Heart left ventricle (tissue), 16 donors: Measurements from ENCODE around the gene STRAP. TPM values are rescaled to one million over a fixed set of nuclear protein-coding genes. Genes with fewer than 3 reads are reported as not detected.
"Not testable (repeated sequence)": the region's sequence is repeated elsewhere in the genome, so short reads cannot be mapped to it uniquely, and the experiment has no call there.

Source experiments
- ATAC-seq, 4 donors: fragments of 200-7000 bp; cut with Tn5 transposase; one replicate each; pipeline ENCODE4 v1.9.1; 2020 to 2022; ENCODE audit warnings: moderate library complexity in 4 of 4, mild to moderate bottlenecking in 3 of 4, moderate number of reproducible peaks in 1 of 4
- DNase-seq, 5 donors: peaks; one replicate each; pipeline ENCODE4 v3.0.0-alpha.2; 2020
- H3K27ac ChIP-seq, 12 donors: fragments of 200-600 bp; sonication (generic) in 4 of 12; one replicate each; pipeline versions ENCODE4 v1.5.0 to v1.8.0; 2016 to 2022; ENCODE audit warnings: mild to moderate bottlenecking in 2 of 12
- H3K27me3 ChIP-seq, 9 donors: fragments of 200-600 bp; sonication (generic) in 2 of 9; one replicate each; pipeline versions ENCODE4 v1.5.1 to v1.8.0; 2016 to 2022; ENCODE audit warnings: mild to moderate bottlenecking in 3 of 9
- H3K36me3 ChIP-seq, 9 donors: fragments of 200-600 bp; sonication (generic) in 2 of 9; one replicate each; pipeline versions ENCODE4 v1.5.0 to v1.8.0; 2018 to 2022; ENCODE audit warnings: mild to moderate bottlenecking in 2 of 9
- H3K4me1 ChIP-seq, 12 donors: fragments of 200-600 bp; sonication (generic) in 4 of 12; one replicate each; pipeline versions ENCODE4 v1.5.0 to v1.8.0; 2016 to 2022; ENCODE audit warnings: mild to moderate bottlenecking in 3 of 12
- H3K4me3 ChIP-seq, 12 donors: fragments of 200-600 bp; sonication (generic) in 4 of 12; one replicate each; pipeline versions ENCODE4 v1.5.0 to v1.8.0; 2017 to 2022; ENCODE audit warnings: mild to moderate bottlenecking in 9 of 12, moderate library complexity in 4 of 12
- H3K9me3 ChIP-seq, 12 donors: fragments of 200-600 bp; sonication (generic) in 4 of 12; one replicate each; pipeline versions ENCODE4 v1.5.0 to v1.8.0; 2016 to 2022; ENCODE audit warnings: mild to moderate bottlenecking in 1 of 12
- POLR2A ChIP-seq, 2 donors: fragments of 450-650 bp; IDR thresholded peaks; one replicate each; pipeline ENCODE4 v1.6.1; 2017; ENCODE audit warnings: antibody characterized with exemption in 2 of 2, mild to moderate bottlenecking in 2 of 2, moderate library complexity in 2 of 2
- WGBS, 4 donors: extraction: QIAGEN DNeasy Blood & Tissue Kit in 2 of 4; methylation state at CpG; one replicate each; pipeline versions ENCODE4 v1.1.5 to v1.1.7; 2013 to 2018; 5-methylcytosine and 5-hydroxymethylcytosine counted together
- intact Hi-C, 10 donors: fragments of 100-400 bp; cut with DNase I; formaldehyde crosslinking; loops; one replicate each; pipeline versions ENCODE4 v1.11.1 to v1.14.2; 2022
- polyA plus RNA-seq, 2 donors: library from polyadenylated mRNA; stranded (reverse); fragments of 200-250 nt; gene quantifications; one replicate each; pipeline ENCODE4 v1.2.3, GENCODE V29; 2013
- total RNA-seq, 9 donors: library from RNA; depleted of rRNA in 2 of 9; stranded (reverse); fragments of >200 nt in 2 of 9; fragmentation: NEBNext Ultra II Directional in 3 of 9; extraction: Animal tissue kit (Norgen Biotek cat#: 25700) in 3 of 9; gene quantifications; one replicate each; pipeline versions ENCODE4 v1.1.0 to v1.2.4, GENCODE V29; 2016 to 2023
- TF ChIP-seq, protein P1 (sequence below), 12 donors: fragments of 200-600 bp; sonication (generic) in 4 of 12; IDR thresholded peaks; one replicate each; pipeline versions ENCODE4 v1.5.0 to v1.8.0; 2018 to 2022; ENCODE audit warnings: antibody characterized with exemption in 12 of 12, mild to moderate bottlenecking in 5 of 12
- donor health status: ischemic (EF 13 %, LVEDD 7.1; RV severe dilation, severe dysfunction).
- donor health status: healthy with polysubstance abuse.
- donor health status: DM: no; HTN: yes; CAD: no.
- donor health status: DM: no; HTN: no; CAD: no.
- donor health status: ischemic (EF 25% LVEDD 6.9; RV normal size, moderate dysfunction).
- donor health status: ischemic (EF 25% LVEDD 5.7; RV mildly dilated, moderate dysfunction).
- donor health status: healthy.
- donor health status: DM: yes; HTN: yes; CAD: no.
- donor health status: ischemic (EF 35%, LVEDD 5.7; RV mildly dilated, moderate dysfunction).
- donor health status: nonischemic (EF 11% LVEDD 7.7; RV severe dilation, severe dysfunction).
- donor health status: DM: yes; HTN: yes; CAD: no.
- donor health status: PGD.
- donor health status: ischemic (EF 29% LVEDD 5.4; RV normal size, mild dysfunction).
- donor health status: nonischemic (EF 23%, LVEDD 6.1; RV moderate dilation, normal function).

The STRAP gene
- total and polyA plus RNA-seq, 11 donors, result 61.6 to 237 (median 118) TPM

DNA sequence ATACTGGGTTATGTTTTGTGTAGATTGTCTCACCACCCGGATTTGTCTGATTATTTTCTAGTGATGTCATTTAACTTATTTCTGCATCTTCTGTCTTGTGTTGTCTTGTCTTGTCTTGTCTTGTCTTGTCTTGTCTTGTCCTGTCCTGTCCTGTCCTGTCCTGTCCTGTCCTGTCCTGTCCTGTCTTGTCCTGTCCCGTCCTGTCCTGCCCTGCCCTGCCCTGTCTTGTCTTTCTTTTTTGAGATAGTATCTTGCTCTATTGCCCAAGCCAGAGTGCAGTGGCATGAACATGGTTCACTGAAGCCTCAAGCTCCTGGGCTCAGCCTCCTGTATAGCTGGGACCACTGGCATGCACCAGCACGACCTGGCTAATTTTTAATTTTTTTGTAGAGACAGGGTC is 54.6 kb downstream of the STRAP start:
- ATAC-seq, result no peak
- H3K27ac ChIP-seq, result no peak overlapping the region
- no peaks in the 10 kb centered on the region for H3K4me1 ChIP-seq
- H3K9me3 ChIP-seq, result peaks cover 0 to 42% (median 8%) of the 10 kb centered on the region in 12 donors
- DNase-seq, result no peak
- TF ChIP-seq POLR2A (IDR thresholded peaks at IDR 0.05), result no peak
- TF ChIP-seq, protein P1, sequence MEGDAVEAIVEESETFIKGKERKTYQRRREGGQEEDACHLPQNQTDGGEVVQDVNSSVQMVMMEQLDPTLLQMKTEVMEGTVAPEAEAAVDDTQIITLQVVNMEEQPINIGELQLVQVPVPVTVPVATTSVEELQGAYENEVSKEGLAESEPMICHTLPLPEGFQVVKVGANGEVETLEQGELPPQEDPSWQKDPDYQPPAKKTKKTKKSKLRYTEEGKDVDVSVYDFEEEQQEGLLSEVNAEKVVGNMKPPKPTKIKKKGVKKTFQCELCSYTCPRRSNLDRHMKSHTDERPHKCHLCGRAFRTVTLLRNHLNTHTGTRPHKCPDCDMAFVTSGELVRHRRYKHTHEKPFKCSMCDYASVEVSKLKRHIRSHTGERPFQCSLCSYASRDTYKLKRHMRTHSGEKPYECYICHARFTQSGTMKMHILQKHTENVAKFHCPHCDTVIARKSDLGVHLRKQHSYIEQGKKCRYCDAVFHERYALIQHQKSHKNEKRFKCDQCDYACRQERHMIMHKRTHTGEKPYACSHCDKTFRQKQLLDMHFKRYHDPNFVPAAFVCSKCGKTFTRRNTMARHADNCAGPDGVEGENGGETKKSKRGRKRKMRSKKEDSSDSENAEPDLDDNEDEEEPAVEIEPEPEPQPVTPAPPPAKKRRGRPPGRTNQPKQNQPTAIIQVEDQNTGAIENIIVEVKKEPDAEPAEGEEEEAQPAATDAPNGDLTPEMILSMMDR (IDR thresholded peaks at IDR 0.05), result no peak
- no peaks in the 10 kb centered on the region for H3K36me3 ChIP-seq
- no peak overlapping the region for H3K4me3 ChIP-seq
- 88 to 91% (median 89%) methylated on average over 3 of the region's 3 CpGs for WGBS, 4 donors
- no peaks in the 10 kb centered on the region for H3K27me3 ChIP-seq
- intact Hi-C loops, result no loop called here

DNA sequence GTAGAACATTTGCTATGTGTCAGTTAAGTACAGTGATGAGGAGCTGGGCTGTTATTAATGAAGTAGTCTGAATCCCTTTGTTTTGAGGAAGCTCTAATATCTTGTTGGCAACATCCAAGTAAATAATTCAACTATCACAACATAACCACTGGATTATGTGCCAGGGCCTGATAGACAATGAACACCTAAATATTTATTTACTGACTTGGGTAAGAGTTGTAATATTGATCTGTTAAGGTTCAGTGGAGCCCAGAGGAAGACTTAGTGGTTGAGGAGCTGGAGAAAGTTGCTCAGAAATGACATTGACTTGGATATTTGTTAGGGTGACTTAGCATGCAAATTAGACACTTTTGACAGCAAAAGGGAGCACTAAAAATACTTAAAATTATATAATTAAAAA is 55.7 kb downstream of the STRAP start:
- ATAC-seq (no peak), DNase-seq (no peak)
- Histone ChIP-seq H3K36me3 (no peaks in the 10 kb centered on the region), H3K9me3 (peaks cover 0 to 50% (median 8%) of the 10 kb centered on the region in 12 donors), H3K4me3 (no peak overlapping the region), H3K4me1 (no peaks in the 10 kb centered on the region), H3K27ac (no peak overlapping the region), H3K27me3 (no peaks in the 10 kb centered on the region)
- intact Hi-C loops, result no loop called here
- no peak for TF ChIP-seq POLR2A (IDR thresholded peaks at IDR 0.05)
- TF ChIP-seq, protein P1 (IDR thresholded peaks at IDR 0.05), result no peak

DNA sequence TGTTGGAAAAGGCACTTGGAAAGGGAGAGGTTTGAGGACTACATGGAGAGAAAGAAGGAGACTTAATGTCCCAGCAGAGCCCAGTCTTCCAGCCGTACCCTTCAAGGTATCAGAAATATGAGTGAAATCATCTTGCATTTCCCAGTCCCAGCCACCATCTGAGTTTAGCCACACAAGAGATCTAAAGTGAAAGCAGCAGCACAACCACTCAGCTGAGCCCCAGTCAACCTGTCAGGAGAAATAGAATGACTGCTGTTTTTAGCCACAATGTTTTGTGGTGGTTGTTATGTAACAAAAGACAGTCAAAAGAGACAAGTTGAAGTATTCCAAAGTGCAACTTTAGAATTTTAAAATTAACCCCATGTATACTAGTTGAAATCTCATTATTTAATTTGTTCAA is 56.9 kb downstream of the STRAP start:
- intact Hi-C loops, result no loop called here
- H3K36me3 ChIP-seq, result no peaks in the 10 kb centered on the region
- H3K4me3 ChIP-seq, result no peak overlapping the region
- H3K27ac ChIP-seq, result no peak overlapping the region
- H3K9me3 ChIP-seq, result peaks cover 0 to 50% (median 8%) of the 10 kb centered on the region in 12 donors
- TF ChIP-seq, protein P1 (IDR thresholded peaks at IDR 0.05), result no peak
- no peak for TF ChIP-seq POLR2A (IDR thresholded peaks at IDR 0.05)
- 85 to 98% (median 94%) methylated on average over 1 of the region's 1 CpG for WGBS, 4 donors
- no peaks in the 10 kb centered on the region for H3K4me1 ChIP-seq
- no peaks in the 10 kb centered on the region for H3K27me3 ChIP-seq
- ATAC-seq (no peak), DNase-seq (no peak)

DNA sequence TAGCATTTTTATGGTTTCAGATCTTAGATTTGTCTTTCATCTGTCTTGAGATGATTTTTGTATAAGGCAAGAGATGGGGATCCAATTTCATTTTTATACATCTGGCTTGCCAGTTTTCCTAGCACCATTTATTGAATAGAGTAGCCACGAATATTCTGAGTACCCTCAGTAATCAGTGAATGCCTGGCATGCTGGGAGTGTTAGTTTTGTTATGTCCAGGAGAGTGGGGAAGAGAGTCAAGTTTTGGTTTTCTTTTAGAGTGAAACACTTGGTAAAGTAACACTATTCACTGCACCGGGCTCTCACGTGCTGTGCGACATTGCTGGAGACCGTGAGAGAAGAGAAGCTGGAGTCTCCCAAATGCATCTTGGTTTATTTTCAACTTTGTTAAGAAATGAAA is 60.3 kb downstream of the STRAP start:
- no peak for TF ChIP-seq POLR2A (IDR thresholded peaks at IDR 0.05)
- TF ChIP-seq, protein P1 (IDR thresholded peaks at IDR 0.05), result no peak
- no peak overlapping the region for H3K4me3 ChIP-seq
- 89 to 95% (median 93%) methylated on average over 5 of the region's 5 CpGs for WGBS, 4 donors
- peaks cover 0 to 50% (median 8%) of the 10 kb centered on the region in 12 donors for H3K9me3 ChIP-seq
- H3K36me3 ChIP-seq, result no peaks in the 10 kb centered on the region
- H3K27ac ChIP-seq, result no peak overlapping the region
- DNase-seq (no peak), ATAC-seq (no peak)
- H3K4me1 ChIP-seq, result no peaks in the 10 kb centered on the region
- intact Hi-C loops, result no loop called here
- H3K27me3 ChIP-seq, result no peaks in the 10 kb centered on the region

DNA sequence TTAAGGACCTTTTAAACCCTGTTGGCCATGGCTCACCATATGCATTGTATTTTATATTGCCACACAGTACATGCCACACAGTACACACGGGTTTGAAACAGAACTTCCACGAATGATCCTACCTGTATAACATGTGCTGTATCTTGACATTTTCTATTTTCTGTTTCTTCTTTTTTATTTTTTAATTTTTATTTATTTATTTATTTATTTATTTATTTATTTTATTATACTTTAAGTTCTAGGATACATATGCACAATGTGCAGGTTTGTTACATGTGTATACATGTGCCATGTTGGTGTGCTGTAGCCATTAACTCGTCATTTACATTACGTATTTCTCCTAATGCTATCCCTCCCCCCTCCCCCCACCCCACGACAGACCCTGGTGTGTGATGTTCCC is 61.3 kb downstream of the STRAP start:
- H3K36me3 ChIP-seq, H3K27ac ChIP-seq, intact Hi-C loops, H3K4me1 ChIP-seq, H3K27me3 ChIP-seq, H3K4me3 ChIP-seq, DNase-seq, ATAC-seq: not testable (repeated sequence)
- peaks cover 0 to 51% (median 7%) of the 10 kb centered on the region in 12 donors for H3K9me3 ChIP-seq
- 95 to 98% (median 96%) methylated on average over 5 of the region's 5 CpGs for WGBS, 4 donors

DNA sequence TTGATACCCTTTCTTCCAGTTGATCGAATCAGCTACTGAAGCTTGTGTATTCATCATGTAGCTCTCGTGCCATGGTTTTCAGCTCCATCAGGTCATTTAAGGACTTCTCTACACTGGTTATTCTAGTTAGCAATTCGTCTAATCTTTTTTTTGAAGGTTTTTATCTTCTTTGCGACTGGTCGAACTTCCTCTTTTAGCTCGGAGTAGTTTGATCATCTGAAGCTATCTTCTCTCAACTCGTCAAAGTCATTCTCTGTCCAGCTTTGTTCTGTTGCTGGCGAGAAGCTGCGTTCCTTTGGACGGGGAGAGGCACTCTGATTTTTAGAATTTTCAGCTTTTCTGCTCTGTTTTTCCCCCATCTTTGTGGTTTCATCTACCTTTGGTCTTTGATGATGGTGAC is 66.3 kb downstream of the STRAP start:
- H3K4me1 ChIP-seq, DNase-seq, H3K27ac ChIP-seq, H3K36me3 ChIP-seq, H3K27me3 ChIP-seq, H3K4me3 ChIP-seq, ATAC-seq, intact Hi-C loops: not testable (repeated sequence)
- 88 to 91% (median 90%) methylated on average over 10 of the region's 10 CpGs for WGBS, 4 donors
- H3K9me3 ChIP-seq, result peaks cover 0 to 21% (median 0%) of the 10 kb centered on the region in 12 donors
